ENCODE data around the gene GREB1. TPM values are rescaled to one million over a fixed set of nuclear protein-coding genes. Genes with fewer than 3 reads are reported as not detected.
A peak's percentile ranks its signal among the peaks of the same experiment; 100 is the strongest.

GREB1 gene
- total and polyA plus RNA-seq, 2 of the 13 experiments (the other 11 are each of a cell fraction or from before 2014, with no cell fraction given) = 31.3 to 61.2 TPM

GRCh38 chr2:11640132-11640531 lies 106.3 kb downstream of the GREB1 start:
- in situ Hi-C loops (cut with HindIII; ENCODE audit: extremely low pct_ligation_motif_present, low pct_unique_long_range_greater_than_20kb) (no loop called here), intact Hi-C loops (cut with micrococcal nuclease; ENCODE audit: unreplicated experiment) (no loop called here)
- ChIA-PET POLR2A (no interaction called here), CTCF (ENCODE audit: low intra/inter-chr PET ratio, low total read pairs) (no interaction called here)
- Histone ChIP-seq H4K20me1 (ENCODE audit: insufficient read depth, low read length) (no peaks in the 10 kb centered on the region), H3K79me2 (ENCODE audit: insufficient read depth, low read length) (no peaks in the 10 kb centered on the region), H2AFZ (ENCODE audit: low read length) (no peak overlapping the region), H3K9ac (ENCODE audit: insufficient read depth, low read depth, low read length) (no peak overlapping the region), H3K27me3 (ENCODE audit: control insufficient read depth in 1 of 2, insufficient read depth in 2 of 2, low read length in 2 of 2) (no peaks in the 10 kb centered on the region), H3K4me3 (replicated peaks in 1 of 3; ENCODE audit: insufficient read depth in 1 of 3, low read depth in 2 of 3, low read length in 3 of 3) (no peak overlapping the region), H3K36me3 (replicated peaks in 1 of 2; ENCODE audit: control insufficient read depth in 1 of 2, insufficient read depth in 2 of 2, low read length in 2 of 2) (peaks cover 53 to 84% of the 10 kb centered on the region in 2 experiments), H3K27ac (ENCODE audit: extremely low read length, insufficient read depth, low read length) (no peak overlapping the region), H3K4me2 (ENCODE audit: low read depth, low read length) (no peak overlapping the region), H3K4me1 (ENCODE audit: insufficient read depth, low read length) (no peaks in the 10 kb centered on the region), H3K9me3 (ENCODE audit: low read length) (no peaks in the 10 kb centered on the region)
- TF ChIP-seq ZNF687 (CRISPR knock-in tag; IDR thresholded peaks at IDR 0.05) (peak; percentile 16; the same call in 1 of the 2 replicates), RBM22 (optimal IDR thresholded peaks at IDR 0.05; ENCODE audit: low read length) (peak; percentile 78), AGO2 (optimal IDR thresholded peaks at IDR 0.05; ENCODE audit: low read depth, low read length) (peak; percentile 84), PBX3 (CRISPR knock-in tag; IDR thresholded peaks at IDR 0.05; ENCODE audit: borderline replicate concordance) (no peak)
- no peak for DNase-seq (ENCODE audit: low spot score)
- no TSS peak for BruUV-seq (replicated peaks)
- no peak for ATAC-seq
- 99% methylated on average over 27 of the region's 27 CpGs for WGBS (ENCODE audit: low lambda C conversion rate)
- no peak for FAIRE-seq

All from HepG2 (cell line).